ENCODE data around the gene XAGE1A. TPM values are rescaled to one million over a fixed set of nuclear protein-coding genes. Genes with fewer than 3 reads are reported as not detected.
"Not testable (repeated sequence)": the region's sequence is repeated elsewhere in the genome, so short reads cannot be mapped to it uniquely, and the experiment has no call there.

The XAGE1A gene
- total RNA-seq, 1 experiment from 2014 or later: not detected

DNA sequence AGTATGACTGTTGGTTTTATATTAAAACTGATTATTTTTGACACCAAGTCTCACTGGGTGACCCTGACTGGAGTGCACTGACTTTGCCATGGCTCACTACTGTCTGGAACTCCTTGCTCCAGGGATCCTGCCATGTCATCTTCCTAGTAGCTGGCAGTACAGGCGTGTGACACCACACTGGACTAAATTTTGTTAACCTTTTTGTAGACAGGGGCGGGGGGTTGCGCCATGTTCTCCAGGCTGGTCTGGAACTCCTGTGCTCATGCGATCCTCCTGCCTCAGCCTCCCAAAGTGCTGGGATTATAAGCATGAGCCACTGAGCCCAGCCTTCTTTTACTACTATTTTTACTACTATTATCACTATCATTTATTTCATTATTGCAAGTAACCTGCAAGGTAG lies 8.9 kb downstream of the XAGE1A start:
- DNase-seq: no peak

DNA sequence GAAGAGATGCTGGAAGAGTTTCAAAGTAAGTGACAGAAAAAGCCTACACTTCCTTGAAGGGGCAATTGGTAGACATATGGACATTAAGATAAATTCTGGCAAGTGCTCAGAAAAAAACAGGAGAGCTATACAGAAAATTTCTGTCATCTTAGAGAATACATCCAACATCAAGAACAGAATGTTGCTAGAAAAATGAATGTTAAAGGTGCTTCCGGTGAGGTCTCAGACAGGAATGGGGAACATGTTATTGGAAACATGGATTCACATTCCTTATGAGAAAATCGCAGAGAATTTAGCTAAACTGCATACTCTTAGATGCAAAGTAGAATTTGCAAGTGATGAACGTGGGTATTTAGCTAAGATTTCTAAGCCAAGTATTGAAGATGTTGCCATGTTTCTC lies 11.7 kb downstream of the XAGE1A start:
- H3K27me3 ChIP-seq (replicated peaks; ENCODE audit: control insufficient read depth, insufficient read depth, low read length): no peaks in the 10 kb centered on the region; the same call in 1 of the 2 replicates
- no peaks in the 10 kb centered on the region for H3K36me3 ChIP-seq (ENCODE audit: control insufficient read depth, insufficient read depth, low read length)
- Mint-ChIP-seq H3K4me1 (ENCODE audit: low read depth, unreplicated experiment) (no peaks in the 10 kb centered on the region), H3K27ac (ENCODE audit: unreplicated experiment) (no peak overlapping the region), H3K36me3 (ENCODE audit: insufficient read depth, unreplicated experiment) (peaks cover 6% of the 10 kb centered on the region), H3K9me3 (ENCODE audit: unreplicated experiment) (no peaks in the 10 kb centered on the region), H3K4me3 (ENCODE audit: unreplicated experiment) (no peak overlapping the region), H3K27me3 (ENCODE audit: insufficient read depth, unreplicated experiment) (no peaks in the 10 kb centered on the region)
- ChIA-PET POLR2A (no interaction called here), CTCF (no interaction called here)
- intact Hi-C loops (cut with micrococcal nuclease; ENCODE audit: unreplicated experiment): no loop called here
- BruUV-seq (replicated peaks): no TSS peak
- TF ChIP-seq, protein P1, sequence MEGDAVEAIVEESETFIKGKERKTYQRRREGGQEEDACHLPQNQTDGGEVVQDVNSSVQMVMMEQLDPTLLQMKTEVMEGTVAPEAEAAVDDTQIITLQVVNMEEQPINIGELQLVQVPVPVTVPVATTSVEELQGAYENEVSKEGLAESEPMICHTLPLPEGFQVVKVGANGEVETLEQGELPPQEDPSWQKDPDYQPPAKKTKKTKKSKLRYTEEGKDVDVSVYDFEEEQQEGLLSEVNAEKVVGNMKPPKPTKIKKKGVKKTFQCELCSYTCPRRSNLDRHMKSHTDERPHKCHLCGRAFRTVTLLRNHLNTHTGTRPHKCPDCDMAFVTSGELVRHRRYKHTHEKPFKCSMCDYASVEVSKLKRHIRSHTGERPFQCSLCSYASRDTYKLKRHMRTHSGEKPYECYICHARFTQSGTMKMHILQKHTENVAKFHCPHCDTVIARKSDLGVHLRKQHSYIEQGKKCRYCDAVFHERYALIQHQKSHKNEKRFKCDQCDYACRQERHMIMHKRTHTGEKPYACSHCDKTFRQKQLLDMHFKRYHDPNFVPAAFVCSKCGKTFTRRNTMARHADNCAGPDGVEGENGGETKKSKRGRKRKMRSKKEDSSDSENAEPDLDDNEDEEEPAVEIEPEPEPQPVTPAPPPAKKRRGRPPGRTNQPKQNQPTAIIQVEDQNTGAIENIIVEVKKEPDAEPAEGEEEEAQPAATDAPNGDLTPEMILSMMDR (IDR thresholded peaks at IDR 0.05; ENCODE audit: insufficient read depth in 1 of 2, low read depth in 1 of 2, low read length in 1 of 2, severe bottlenecking in 1 of 2, unreplicated experiment in 1 of 2): no peak
- H3K9me3 ChIP-seq: no peaks in the 10 kb centered on the region
- H3K4me3 ChIP-seq (ENCODE audit: low read depth, low read length): no peak overlapping the region
- no peaks in the 10 kb centered on the region for H3K4me1 ChIP-seq
- DNase-seq: no peak

More for the DNA sequence above, 8.9 kb downstream of the XAGE1A start:
- no peaks in the 10 kb centered on the region for H3K27me3 Mint-ChIP-seq (ENCODE audit: insufficient read depth, unreplicated experiment)
- TF ChIP-seq, protein P1 (IDR thresholded peaks at IDR 0.05; ENCODE audit: insufficient read depth in 1 of 2, low read depth in 1 of 2, low read length in 1 of 2, severe bottlenecking in 1 of 2, unreplicated experiment in 1 of 2): no peak
- no peak overlapping the region for H3K27ac Mint-ChIP-seq (ENCODE audit: unreplicated experiment)
- no TSS peak for BruUV-seq (replicated peaks)
- Histone ChIP-seq H3K36me3 (ENCODE audit: control insufficient read depth, insufficient read depth, low read length) (no peaks in the 10 kb centered on the region), H3K4me3 (ENCODE audit: low read depth, low read length) (no peak overlapping the region), H3K27me3 (replicated peaks; ENCODE audit: control insufficient read depth, insufficient read depth, low read length) (no peaks in the 10 kb centered on the region; the same call in 1 of the 2 replicates), H3K9me3 (no peaks in the 10 kb centered on the region), H3K4me1 (no peaks in the 10 kb centered on the region)
- CTCF ChIA-PET: no interaction called here
- intact Hi-C loops (cut with micrococcal nuclease; ENCODE audit: unreplicated experiment): no loop called here
- no peaks in the 10 kb centered on the region for H3K9me3 Mint-ChIP-seq (ENCODE audit: unreplicated experiment)
- H3K4me3 Mint-ChIP-seq (ENCODE audit: unreplicated experiment): no peak overlapping the region
- H3K4me1 Mint-ChIP-seq (ENCODE audit: low read depth, unreplicated experiment): no peaks in the 10 kb centered on the region
- POLR2A ChIA-PET: no interaction called here
- no peaks in the 10 kb centered on the region for H3K36me3 Mint-ChIP-seq (ENCODE audit: insufficient read depth, unreplicated experiment)

DNA sequence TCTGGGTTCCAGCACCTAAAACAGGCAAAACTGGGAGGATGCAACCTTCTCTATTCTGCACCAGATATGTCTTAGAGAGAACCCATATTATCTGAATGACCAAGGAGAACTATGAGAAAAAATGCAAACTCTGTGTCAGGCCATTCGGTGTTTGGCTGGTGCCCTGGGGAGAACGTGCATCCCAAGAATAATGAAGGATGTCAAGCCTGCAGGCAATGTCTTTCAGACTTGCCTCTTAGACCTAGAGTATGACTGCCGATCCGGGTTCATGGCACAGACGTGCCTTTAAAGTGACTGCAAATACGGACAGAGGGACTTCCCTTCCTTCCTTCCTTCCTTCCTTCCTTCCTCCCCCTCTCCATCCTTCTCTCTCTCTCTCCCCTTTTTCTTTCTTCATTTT lies 14.3 kb downstream of the XAGE1A start:
- no peaks in the 10 kb centered on the region for H3K9me3 Mint-ChIP-seq (ENCODE audit: unreplicated experiment)
- H3K27ac Mint-ChIP-seq (ENCODE audit: unreplicated experiment): no peak overlapping the region
- ChIA-PET POLR2A (no interaction called here), CTCF (no interaction called here)
- TF ChIP-seq, protein P1 (IDR thresholded peaks at IDR 0.05; ENCODE audit: insufficient read depth in 1 of 2, low read depth in 1 of 2, low read length in 1 of 2, severe bottlenecking in 1 of 2, unreplicated experiment in 1 of 2): no peak
- intact Hi-C loops (cut with micrococcal nuclease; ENCODE audit: unreplicated experiment): no loop called here
- no peaks in the 10 kb centered on the region for H3K36me3 ChIP-seq (ENCODE audit: control insufficient read depth, insufficient read depth, low read length)
- no peaks in the 10 kb centered on the region for H3K4me1 Mint-ChIP-seq (ENCODE audit: low read depth, unreplicated experiment)
- H3K36me3 Mint-ChIP-seq (ENCODE audit: insufficient read depth, unreplicated experiment): peaks cover 6% of the 10 kb centered on the region
- no TSS peak for BruUV-seq (replicated peaks)
- DNase-seq: no peak
- H3K4me3 ChIP-seq (ENCODE audit: low read depth, low read length): no peak overlapping the region
- H3K27me3 ChIP-seq (replicated peaks; ENCODE audit: control insufficient read depth, insufficient read depth, low read length): no peaks in the 10 kb centered on the region; the same call in 1 of the 2 replicates
- H3K4me3 Mint-ChIP-seq (ENCODE audit: unreplicated experiment): no peak overlapping the region
- H3K4me1 ChIP-seq: no peaks in the 10 kb centered on the region
- no peaks in the 10 kb centered on the region for H3K9me3 ChIP-seq
- no peaks in the 10 kb centered on the region for H3K27me3 Mint-ChIP-seq (ENCODE audit: insufficient read depth, unreplicated experiment)

DNA sequence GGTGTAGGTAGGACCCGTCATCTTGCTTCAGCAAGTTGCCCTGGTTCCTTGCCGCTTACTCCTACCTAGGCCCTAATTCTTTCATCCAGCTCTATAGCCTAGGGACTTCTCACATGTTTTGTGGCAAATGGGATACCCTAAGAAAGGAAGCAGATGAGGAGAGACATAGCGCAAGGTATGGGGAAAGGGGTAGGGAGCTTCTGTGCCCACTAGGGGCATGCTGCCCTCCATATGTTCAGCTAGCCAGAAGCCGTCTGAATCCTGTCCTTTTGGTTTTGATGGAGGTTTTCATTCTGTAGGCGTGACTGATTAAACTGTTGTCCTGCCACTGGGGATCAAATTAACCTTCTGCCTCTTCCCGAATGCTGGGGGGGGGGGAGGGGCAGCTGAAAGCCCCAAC lies 15.5 kb downstream of the XAGE1A start:
- CTCF ChIA-PET; H3K4me1 ChIP-seq; BruUV-seq (replicated peaks); H3K27ac Mint-ChIP-seq (ENCODE audit: unreplicated experiment); intact Hi-C loops (cut with micrococcal nuclease; ENCODE audit: unreplicated experiment); H3K4me1 Mint-ChIP-seq (ENCODE audit: low read depth, unreplicated experiment); H3K27me3 ChIP-seq (replicated peaks; ENCODE audit: control insufficient read depth, insufficient read depth, low read length); H3K36me3 ChIP-seq (ENCODE audit: control insufficient read depth, insufficient read depth, low read length); H3K9me3 ChIP-seq; H3K9me3 Mint-ChIP-seq (ENCODE audit: unreplicated experiment); DNase-seq; POLR2A ChIA-PET; H3K4me3 ChIP-seq (ENCODE audit: low read depth, low read length); H3K4me3 Mint-ChIP-seq (ENCODE audit: unreplicated experiment); H3K36me3 Mint-ChIP-seq (ENCODE audit: insufficient read depth, unreplicated experiment); H3K27me3 Mint-ChIP-seq (ENCODE audit: insufficient read depth, unreplicated experiment): not testable (repeated sequence)

DNA sequence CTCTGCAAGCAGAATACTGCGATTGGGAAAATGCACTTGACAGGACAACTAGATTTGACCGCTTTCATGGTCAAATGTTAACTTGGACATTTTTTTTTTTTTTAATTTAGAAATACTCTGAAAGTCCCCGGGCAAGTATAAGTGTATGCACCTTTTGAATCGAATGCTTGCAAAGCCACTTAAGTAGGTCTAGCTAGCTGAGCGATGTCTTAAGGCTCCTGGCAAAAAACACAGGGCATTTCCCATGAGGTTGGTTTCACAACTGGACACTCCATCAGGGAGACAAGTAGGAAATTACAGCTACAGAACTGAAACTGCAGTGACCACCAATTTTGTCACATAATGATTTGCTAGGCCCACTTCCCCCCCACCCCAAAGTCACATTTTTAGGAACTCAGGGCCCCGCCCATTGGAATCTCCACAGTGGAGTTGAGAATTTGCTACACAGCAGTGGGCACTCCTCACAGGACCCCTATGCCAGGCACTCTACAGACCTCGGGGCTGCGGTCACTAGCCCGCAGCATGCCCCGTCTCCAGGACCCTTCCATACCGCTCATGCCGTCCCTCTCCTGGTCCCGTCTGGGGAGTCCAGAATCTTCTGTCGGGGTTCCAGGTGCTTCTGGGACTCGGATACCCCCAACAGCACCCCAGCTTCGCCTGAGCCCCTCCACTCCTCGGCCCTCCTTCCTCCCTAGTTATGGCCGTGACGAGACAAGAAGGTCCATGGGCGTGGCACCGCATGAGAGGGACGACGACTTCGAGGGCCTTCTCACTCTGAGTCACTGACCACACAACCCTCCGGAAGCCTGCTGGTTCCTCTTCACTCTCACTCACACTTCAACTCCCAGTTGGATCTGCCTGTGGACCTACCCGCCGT lies 20.7 kb downstream of the XAGE1A start:
- intact Hi-C loops (cut with micrococcal nuclease; ENCODE audit: unreplicated experiment); H3K4me3 Mint-ChIP-seq (ENCODE audit: unreplicated experiment): not testable (repeated sequence)

More for the DNA sequence above, 20.7 kb downstream of the XAGE1A start:
- H3K9me3 Mint-ChIP-seq (ENCODE audit: unreplicated experiment); H3K36me3 Mint-ChIP-seq (ENCODE audit: insufficient read depth, unreplicated experiment); CTCF ChIA-PET; H3K9me3 ChIP-seq; H3K4me1 ChIP-seq; DNase-seq; H3K27ac Mint-ChIP-seq (ENCODE audit: unreplicated experiment); H3K4me1 Mint-ChIP-seq (ENCODE audit: low read depth, unreplicated experiment); H3K27me3 ChIP-seq (replicated peaks; ENCODE audit: control insufficient read depth, insufficient read depth, low read length); H3K4me3 ChIP-seq (ENCODE audit: low read depth, low read length); POLR2A ChIA-PET; H3K27me3 Mint-ChIP-seq (ENCODE audit: insufficient read depth, unreplicated experiment); H3K36me3 ChIP-seq (ENCODE audit: control insufficient read depth, insufficient read depth, low read length); BruUV-seq (replicated peaks): not testable (repeated sequence)

All from Caco-2 (cell line).